Esophagus squamous epithelium (tissue), 5 donors: Measurements from ENCODE around the gene TEX44. TPM values are rescaled to one million over a fixed set of nuclear protein-coding genes. Genes with fewer than 3 reads are reported as not detected.

Source experiments
- DNase-seq: peaks from one replicate; lab custom pipeline; 2025; lab: John Stamatoyannopoulos, UW
- H3K27ac ChIP-seq, 4 donors: fragments of 200-600 bp; sonication (generic); one replicate each; pipeline ENCODE4 v1.5.1; 2016 to 2019; ENCODE audit warnings: mild to moderate bottlenecking in 1 of 4
- H3K27me3 ChIP-seq, 4 donors: fragments of 200-600 bp; sonication (generic); 1 replicate in 3 of 4; 2 replicates in 1 of 4; pipeline versions ENCODE4 v1.5.1 to v1.6.0; 2017 to 2021; ENCODE audit warnings: antibody characterized with exemption in 1 of 4
- H3K36me3 ChIP-seq, 3 donors: fragments of 200-600 bp; sonication (generic); one replicate each; pipeline ENCODE4 v1.5.1; 2016 to 2019
- H3K4me1 ChIP-seq, 3 donors: fragments of 200-600 bp; sonication (generic); one replicate each; pipeline ENCODE4 v1.5.1; 2017 to 2019
- H3K4me3 ChIP-seq, 4 donors: fragments of 200-600 bp; sonication (generic); 1 replicate in 3 of 4; 2 replicates in 1 of 4; pipeline ENCODE4 v1.5.1; 2016 to 2019; ENCODE audit warnings: mild to moderate bottlenecking in 2 of 4, moderate library complexity in 1 of 4
- H3K9me3 ChIP-seq, 3 donors: fragments of 200-600 bp; sonication (generic); one replicate each; pipeline ENCODE4 v1.5.1; 2016 to 2019
- CTCF ChIP-seq, 6 experiments: fragments of 450-650 bp in 4 of 6; fragments of 200-600 bp in 2 of 6; sonication (generic) in 2 of 6; IDR thresholded peaks; one replicate each; pipeline ENCODE4 v1.5.1; 2016 to 2019; ENCODE audit warnings: antibody characterized with exemption in 6 of 6, mild to moderate bottlenecking in 4 of 6, moderate library complexity in 4 of 6
- POLR2A ChIP-seq, 4 donors: fragments of 450-650 bp; IDR thresholded peaks; one replicate each; pipeline ENCODE4 v1.6.1; 2017; ENCODE audit warnings: antibody characterized with exemption in 4 of 4, mild to moderate bottlenecking in 4 of 4, moderate library complexity in 3 of 4
- WGBS, 2 donors: methylation state at CpG; one replicate each; pipeline ENCODE4 v1.1.5; 2018; 5-methylcytosine and 5-hydroxymethylcytosine counted together
- intact Hi-C: fragments of 100-400 bp; cut with DNase I; formaldehyde crosslinking; loops from one replicate; pipeline ENCODE4 v1.15.0; 2022
- total RNA-seq, 4 donors: library from RNA; depleted of rRNA; stranded (reverse); fragments of >200 nt; gene quantifications; one replicate each; pipeline ENCODE4 v1.1.0, GENCODE V29; 2016
- donor health status: DM: yes; HTN: yes; CAD: no.

The TEX44 gene
- total RNA-seq, 4 donors from 2014 or later = not detected

DNA sequence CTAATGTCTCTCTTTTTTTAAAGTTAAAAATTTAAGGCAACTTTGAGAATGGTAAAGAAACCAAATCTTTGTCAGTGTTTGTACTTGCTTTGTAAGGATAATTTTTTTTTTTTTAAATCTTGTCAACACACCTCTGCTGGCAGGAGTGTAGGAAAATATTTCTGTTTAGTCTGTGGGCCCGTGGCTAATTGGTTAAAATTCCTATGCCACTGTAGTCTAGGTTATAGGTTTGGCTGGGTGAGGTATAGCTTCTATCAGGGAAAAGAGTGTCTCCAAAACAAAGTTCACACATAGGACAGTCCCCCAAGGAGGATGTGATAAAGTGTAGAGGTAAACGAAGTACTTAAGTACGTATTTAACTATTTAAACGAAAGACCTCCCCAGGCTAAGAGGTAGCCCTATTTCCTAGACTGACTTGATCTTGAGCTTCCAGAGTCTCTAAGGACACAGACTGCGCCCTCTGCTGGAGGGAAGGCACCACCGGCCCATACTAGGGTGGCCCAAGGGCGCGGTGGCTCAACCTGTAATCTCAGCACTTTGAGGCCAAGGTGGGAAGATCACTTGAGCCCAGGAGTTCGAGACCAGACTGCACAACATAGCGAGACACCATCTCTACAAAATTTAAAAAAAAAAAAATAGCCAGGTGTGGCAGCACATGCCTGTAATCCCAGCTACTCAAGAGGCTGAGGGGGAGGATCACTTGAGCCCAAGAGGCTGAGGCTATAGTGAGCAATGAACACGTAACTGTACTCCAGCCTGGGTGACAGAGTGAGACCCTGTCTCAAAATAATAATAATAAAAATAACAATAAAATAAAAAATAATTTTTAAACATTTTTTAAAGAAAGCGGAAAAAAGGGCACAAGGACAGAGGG lies 8.9 kb downstream of the TEX44 start:
- Histone ChIP-seq H3K4me1 (peaks cover 31 to 79% (median 38%) of the 10 kb centered on the region in 3 donors), H3K27me3 (no peaks in the 10 kb centered on the region), H3K27ac (peak overlapping the region; percentile 16 to 97 (median 69)), H3K9me3 (no peaks in the 10 kb centered on the region), H3K36me3 (no peaks in the 10 kb centered on the region), H3K4me3 (no peak overlapping the region)
- intact Hi-C loops = loop anchor here (5.0 kb wide), 1 partner anchor 34 kb away; no protein-coding TSS in a partner anchor
- TF ChIP-seq CTCF (IDR thresholded peaks at IDR 0.05) (peak; percentile 71 to 93 (median 89)), POLR2A (IDR thresholded peaks at IDR 0.05) (no peak)
- DNase-seq = no peak
- 19 to 25% methylated on average over 12 of the region's 12 CpGs for WGBS, 2 donors

GRCh38 chr2:231602859-231603467 lies 10.3 kb downstream of the TEX44 start:
- H3K27me3 ChIP-seq = no peaks in the 10 kb centered on the region

DNA sequence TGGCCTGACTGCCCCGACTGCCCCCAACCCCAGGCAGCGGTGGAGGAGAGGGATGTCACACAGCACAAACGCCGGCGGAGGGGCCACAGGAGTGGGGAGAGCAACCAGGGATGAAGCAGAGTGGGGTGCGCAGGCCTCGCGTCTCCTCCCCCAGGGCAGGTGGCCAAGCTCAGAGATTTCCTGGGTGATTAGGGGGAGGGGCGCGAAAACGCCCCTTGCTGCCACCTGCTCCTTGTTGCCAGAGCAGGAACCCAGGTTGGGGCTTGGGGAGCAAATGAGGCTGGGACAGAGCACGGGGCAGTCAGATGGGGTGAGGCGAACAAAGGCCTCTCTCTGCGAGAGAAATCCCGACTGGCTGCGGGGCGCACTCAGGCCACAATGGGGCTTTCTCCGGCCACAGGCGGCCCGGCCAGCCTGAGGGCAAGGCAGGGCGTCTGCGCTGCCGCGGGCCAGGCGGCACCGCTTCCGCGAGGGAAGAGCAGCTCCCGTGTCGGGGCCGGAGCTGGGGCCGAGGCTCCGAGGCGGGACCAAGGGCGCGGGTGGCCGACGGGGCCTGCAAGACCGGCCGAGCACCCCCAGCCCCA lies 11.5 kb downstream of the TEX44 start:
- H3K27me3 ChIP-seq = no peaks in the 10 kb centered on the region
- TF ChIP-seq POLR2A (IDR thresholded peaks at IDR 0.05) = peak in 1 of 4 donors; percentile 80
- no peak for TF ChIP-seq CTCF (IDR thresholded peaks at IDR 0.05)
- H3K9me3 ChIP-seq = no peaks in the 10 kb centered on the region
- peak overlapping the region; percentile 37 to 75 (median 46) for H3K4me3 ChIP-seq
- intact Hi-C loops = loop anchor here (5.0 kb wide), 1 partner anchor 37 kb away; no protein-coding TSS in a partner anchor
- DNase-seq = no peak
- H3K36me3 ChIP-seq = no peaks in the 10 kb centered on the region
- peak overlapping the region; percentile 91 to 97 (median 94) for H3K27ac ChIP-seq
- peaks cover 28 to 69% (median 30%) of the 10 kb centered on the region in 3 donors for H3K4me1 ChIP-seq
- WGBS, 2 donors = 67% methylated on average over 3 of the region's 40 CpGs; no CpG with 5 or more reads in 1 of the 2 donors

More at GRCh38 chr2:231602859-231603467, 10.3 kb downstream of the TEX44 start:
- no peak for DNase-seq
- WGBS, 2 donors = 60 to 69% methylated on average over 4 to 5 of the region's 6 CpGs
- peak overlapping the region; percentile 91 to 97 (median 94) for H3K27ac ChIP-seq
- no peak overlapping the region for H3K4me3 ChIP-seq
- no peak for TF ChIP-seq POLR2A (IDR thresholded peaks at IDR 0.05)
- no peak for TF ChIP-seq CTCF (IDR thresholded peaks at IDR 0.05)
- intact Hi-C loops = loop anchor here (5.0 kb wide), 1 partner anchor 36 kb away; no protein-coding TSS in a partner anchor
- peaks cover 28 to 71% (median 30%) of the 10 kb centered on the region in 3 donors for H3K4me1 ChIP-seq
- H3K9me3 ChIP-seq = no peaks in the 10 kb centered on the region
- no peaks in the 10 kb centered on the region for H3K36me3 ChIP-seq

DNA sequence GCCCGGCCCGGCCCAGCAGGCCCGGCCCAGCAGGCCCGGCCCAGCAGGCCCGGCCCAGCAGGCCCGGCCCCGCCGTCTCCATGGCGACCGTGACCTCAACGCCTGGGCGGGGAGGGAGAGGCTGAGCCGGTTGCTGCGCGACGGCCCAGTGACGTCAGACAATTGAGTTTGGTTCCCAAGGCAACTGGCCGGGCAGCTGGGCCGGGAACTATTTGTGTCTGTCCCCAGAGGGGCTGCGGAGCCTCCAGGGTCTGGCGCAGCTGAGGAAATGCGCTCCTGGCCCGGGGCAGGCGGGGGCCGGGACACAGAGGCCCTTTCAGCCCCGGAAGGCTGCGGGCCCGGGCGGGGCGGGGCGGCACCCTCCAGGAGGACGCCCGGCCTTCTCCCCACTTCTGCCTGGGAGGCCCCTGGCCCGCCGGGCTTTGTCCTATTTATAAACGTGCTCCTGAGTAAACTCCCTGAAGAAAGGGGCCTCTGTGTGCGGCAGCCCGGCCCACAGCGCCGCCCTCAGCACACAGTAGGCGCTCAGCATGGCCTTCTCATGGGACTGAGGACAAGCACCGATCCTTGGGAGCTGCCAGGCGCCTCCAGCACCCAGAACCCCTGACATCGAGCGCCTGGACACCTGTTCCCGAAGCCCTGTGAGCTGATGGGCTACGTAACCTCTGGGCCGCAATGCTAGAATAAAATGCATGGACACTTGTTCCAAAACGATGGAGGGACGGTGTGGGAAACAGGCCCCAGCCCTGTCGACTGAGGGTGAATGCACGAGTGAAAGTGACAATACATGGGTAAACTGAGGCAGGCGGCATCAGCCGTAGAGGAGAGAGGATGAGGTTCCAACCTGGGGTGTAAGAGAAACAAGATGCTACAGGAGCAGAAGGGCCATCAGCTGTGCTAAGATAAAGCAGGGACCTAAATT lies 12.3 kb downstream of the TEX44 start:
- peak; percentile 69 for DNase-seq
- 52 to 66% methylated on average over 8 to 10 of the region's 54 CpGs for WGBS, 2 donors
- Histone ChIP-seq H3K27ac (peak overlapping the region; percentile 91 to 97 (median 94)), H3K36me3 (no peaks in the 10 kb centered on the region), H3K9me3 (no peaks in the 10 kb centered on the region), H3K4me3 (peak overlapping the region; percentile 37 to 75 (median 46)), H3K4me1 (peaks cover 28 to 68% (median 30%) of the 10 kb centered on the region in 3 donors), H3K27me3 (no peaks in the 10 kb centered on the region)
- intact Hi-C loops = loop anchor here (5.0 kb wide), 1 partner anchor 38 kb away; no protein-coding TSS in a partner anchor
- TF ChIP-seq POLR2A (IDR thresholded peaks at IDR 0.05) (peak in 2 of 4 donors; percentile 37 to 61), CTCF (IDR thresholded peaks at IDR 0.05) (no peak)
